K562 (cell line): ENCODE measurements around the gene FAM234A. TPM values are rescaled to one million over a fixed set of nuclear protein-coding genes. Genes with fewer than 3 reads are reported as not detected.

ENCODE experiments used
- ATAC-seq: fragments of 200-7000 bp; cut with Tn5 transposase; 3 replicates; pipeline ENCODE4 v1.9.1; 2020; ENCODE audit warnings: moderate library complexity
- BruUV-seq: library from RNA; stranded (reverse); fragments of 400-500 nt; replicated peaks from 2 replicates; lab custom pipeline; 2021; lab: Mats Ljungman, UMichigan
- CTCF ChIA-PET: fragments of 300-600 bp; formaldehyde crosslinking; extraction: SDS; loops from one replicate; lab custom pipeline; 2021; ENCODE audit warnings: low intra/inter-chr PET ratio; lab: Yijun Ruan, JAX
- POLR2A ChIA-PET: fragments of 300-600, 350-650 bp; sonication (Branson Sonifier 250); formaldehyde crosslinking; extraction: SDS; loops from one replicate; lab custom pipeline; 2021; ENCODE audit warnings: antibody characterized with exemption, inconsistent platforms; lab: Yijun Ruan, JAX
- DNase-seq, 4 experiments: peaks; one replicate each; pipeline versions ENCODE4 v3.0.0 to v3.0.0-alpha.2; 2011 to 2018; ENCODE audit warnings: low spot score in 3 of 4, mixed read lengths in 3 of 4; ENCODE audit errors: extremely low read depth in 1 of 4
- FAIRE-seq: peaks from 2 replicates; lab custom pipeline; 2011; peaks lifted over from hg19 to GRCh38; lab: Jason Lieb, UNC
- H2AFZ ChIP-seq: 2 replicates; pipeline ENCODE4 v1.6.0; 2011; ENCODE audit warnings: low read depth, low read length, control low read depth, inconsistent platforms
- H3K27ac ChIP-seq: fragments of 200-600 bp; 3 replicates; pipeline ENCODE4 v1.8.0; 2011; ENCODE audit warnings: low read depth, mild to moderate bottlenecking, control low read depth, inconsistent platforms, low read length, moderate library complexity, mixed read lengths; ENCODE audit errors: extremely low read depth
- H3K27me3 ChIP-seq, 2 experiments: fragments of 300-600 bp in 1 of 2; 2 replicates in 1 of 2; 3 replicates in 1 of 2; pipeline versions ENCODE4 v1.6.0 to v1.8.0; 2011; ENCODE audit warnings: inconsistent platforms in 2 of 2, low read length in 2 of 2, mild to moderate bottlenecking in 1 of 2, mixed read lengths in 1 of 2, moderate library complexity in 1 of 2; ENCODE audit not compliant: control insufficient read depth in 2 of 2, insufficient read depth in 2 of 2
- H3K36me3 ChIP-seq: fragments of 300-600 bp; 3 replicates; pipeline ENCODE4 v1.8.0; 2011; ENCODE audit warnings: mild to moderate bottlenecking, low read length, inconsistent platforms; ENCODE audit not compliant: control insufficient read depth, insufficient read depth
- H3K4me1 ChIP-seq, 2 experiments: fragments of 200-600 bp in 1 of 2; replicated peaks in 1 of 2; 2 replicates in 1 of 2; 3 replicates in 1 of 2; pipeline versions ENCODE4 v1.5.1 to v1.8.0; 2011; ENCODE audit warnings: inconsistent platforms in 2 of 2, low read length in 2 of 2, mild to moderate bottlenecking in 1 of 2, mixed read lengths in 1 of 2, moderate library complexity in 1 of 2; ENCODE audit not compliant: control insufficient read depth in 2 of 2, insufficient read depth in 2 of 2
- H3K4me2 ChIP-seq: 2 replicates; pipeline ENCODE4 v1.6.1; 2011; ENCODE audit warnings: low read length, control low read depth, inconsistent platforms, mixed read lengths; ENCODE audit not compliant: insufficient read depth
- H3K4me3 ChIP-seq: fragments of 200-600 bp; sonication (generic), shearing (Covaris generic); 2 replicates; pipeline ENCODE4 v1.5.1; 2016; ENCODE audit warnings: control low read depth, inconsistent platforms
- H3K79me2 ChIP-seq: fragments of 200-600 bp; 3 replicates; pipeline ENCODE4 v1.8.0; 2011; ENCODE audit warnings: low read length, inconsistent platforms; ENCODE audit not compliant: control insufficient read depth, insufficient read depth
- H3K9ac ChIP-seq, 2 experiments: 2 replicates each; pipeline versions ENCODE4 v1.6.0 to v1.6.1; 2011; ENCODE audit warnings: low read depth in 2 of 2, low read length in 2 of 2, control low read depth in 1 of 2, inconsistent platforms in 1 of 2, mild to moderate bottlenecking in 1 of 2, mixed read lengths in 1 of 2; ENCODE audit not compliant: insufficient read depth in 1 of 2
- H3K9me1 ChIP-seq: one replicate; pipeline ENCODE4 v1.6.0; 2011; ENCODE audit warnings: inconsistent platforms, mild to moderate bottlenecking, low read length, moderate library complexity; ENCODE audit not compliant: control insufficient read depth, insufficient read depth
- H3K9me3 ChIP-seq: replicated peaks from 2 replicates; pipeline ENCODE4 v1.5.1; 2011; ENCODE audit warnings: low read depth, low read length, inconsistent platforms; ENCODE audit not compliant: control insufficient read depth, insufficient read depth
- H4K20me1 ChIP-seq: replicated peaks from 2 replicates; pipeline ENCODE4 v1.6.1; 2011; ENCODE audit warnings: low read length, inconsistent platforms, mixed read lengths; ENCODE audit not compliant: control insufficient read depth, insufficient read depth
- CSDE1 ChIP-seq, 2 experiments: fragments of 450-650 bp; IDR thresholded peaks; 2 replicates each; pipeline ENCODE4 v1.6.1; 2016; ENCODE audit warnings: mild to moderate bottlenecking in 1 of 2
- CXXC5 ChIP-seq: fragments of 250-450 bp; sonication (Bioruptor Pico); IDR thresholded peaks from 2 replicates; pipeline ENCODE4 v1.8.0; 2022; ENCODE audit warnings: inconsistent platforms, mild to moderate bottlenecking, moderate library complexity
- GTF2E2 ChIP-seq: fragments of 200-800 bp; sonication (Bioruptor generic); IDR thresholded peaks from 2 replicates; pipeline ENCODE4 v1.6.1; 2016; ENCODE audit warnings: missing genetic modification characterization, missing compliant biosample characterization
- HNRNPK ChIP-seq: fragments of 200-400 bp; formaldehyde crosslinking; IDR thresholded peaks from one replicate; pipeline ENCODE4 v1.6.1; 2018; ENCODE audit warnings: mild to moderate bottlenecking, low read depth, low read length; ENCODE audit not compliant: poor library complexity, severe bottlenecking
- PHTF2 ChIP-seq: fragments of 250-450 bp; sonication (Bioruptor Pico); IDR thresholded peaks from 2 replicates; pipeline ENCODE4 v1.5.0; 2021; ENCODE audit warnings: mild to moderate bottlenecking
- RAD21 ChIP-seq, 2 experiments: fragments of 250-450 bp in 1 of 2; fragments of 450-650 bp in 1 of 2; sonication (Bioruptor Pico) in 1 of 2; formaldehyde crosslinking in 1 of 2; IDR thresholded peaks in 1 of 2; conservative IDR thresholded peaks in 1 of 2; 2 replicates each; pipeline versions ENCODE4 v1.4.0 to v1.8.0; 2020 to 2022; ENCODE audit warnings: mild to moderate bottlenecking in 2 of 2, moderate library complexity in 1 of 2
- RBM39 ChIP-seq: fragments of 200-400 bp; formaldehyde crosslinking; optimal IDR thresholded peaks from 2 replicates; pipeline ENCODE3; 2018; ENCODE audit warnings: low read depth, low read length
- ZFX ChIP-seq: sonication (generic); formaldehyde crosslinking; IDR thresholded peaks from 2 replicates; pipeline ENCODE4 v1.8.0; 2022; ENCODE audit warnings: mild to moderate bottlenecking, missing genetic modification reagents, moderate library complexity
- ZNF134 ChIP-seq: fragments of 250-450 bp; sonication (Bioruptor Pico); conservative IDR thresholded peaks from 2 replicates; pipeline ENCODE4 v1.4.0; 2020
- ZNF263 ChIP-seq: sonication (generic); formaldehyde crosslinking; IDR thresholded peaks from 2 replicates; pipeline ENCODE4 v1.8.0; 2022; ENCODE audit warnings: mild to moderate bottlenecking, missing genetic modification reagents, borderline replicate concordance
- WGBS: fragments of 100-300 bp; shearing (Covaris generic); methylation state at CpG from one replicate; pipeline ENCODE4 v1.1.6; 2016; ENCODE audit warnings: low coverage, mixed read lengths; ENCODE audit not compliant: insufficient coverage; ENCODE audit errors: missing lambda C conversion rate; 5-methylcytosine and 5-hydroxymethylcytosine counted together
- in situ Hi-C: fragments of 300-500 bp; cut with MboI; formaldehyde crosslinking; loops from 4 replicates; pipeline ENCODE4 v1.15.0; 2018; ENCODE audit warnings: inconsistent platforms, mixed read lengths
- intact Hi-C: fragments of 100-400 bp; cut with micrococcal nuclease; formaldehyde crosslinking; loops from 2 replicates; pipeline ENCODE4 v1.14.2; 2022
- polyA plus RNA-seq, 8 experiments: library from polyadenylated mRNA; depleted of rRNA in 4 of 8; stranded (reverse) in 5 of 8; unstranded in 3 of 8; fragments of >200 nt; fragmentation: Nextera tagmentation in 2 of 8; fragmentation: Illumina TruSeq in 1 of 8; extraction: Ambion mirVana in 2 of 8; extraction: Trizol in 1 of 8; gene quantifications; 2 replicates each; pipeline versions ENCODE4 v1.2.1 to v1.2.3, GENCODE V29; 2011 to 2014; ENCODE audit warnings: inconsistent platforms in 1 of 8, missing spikeins in 1 of 8
- total RNA-seq, 7 experiments: library from RNA; depleted of rRNA in 6 of 7; stranded (reverse); fragments of >200 nt in 6 of 7; fragmentation: Illumina TruSeq in 2 of 7; extraction: Trizol in 2 of 7; gene quantifications; 2 replicates each; pipeline versions ENCODE4 v1.2.1 to v1.2.3, GENCODE V29; 2011 to 2021; ENCODE audit warnings: low replicate concordance in 1 of 7
- TF ChIP-seq, protein P1 (sequence below): fragments of 250-450 bp; sonication (Bioruptor Pico); IDR thresholded peaks from 2 replicates; pipeline ENCODE4 v1.9.0; 2021; ENCODE audit warnings: mild to moderate bottlenecking, inconsistent platforms
- TF ChIP-seq, protein P2 (sequence below): sonication (generic); formaldehyde crosslinking; IDR thresholded peaks from 2 replicates; pipeline ENCODE4 v1.9.0; 2022; ENCODE audit warnings: mild to moderate bottlenecking, missing genetic modification reagents

Gene FAM234A
- total and polyA plus RNA-seq, 9 of the 15 experiments (the other 6 are each of a cell fraction or from before 2014, with no cell fraction given) = 1.0 to 47.9 (median 15.0) TPM

DNA sequence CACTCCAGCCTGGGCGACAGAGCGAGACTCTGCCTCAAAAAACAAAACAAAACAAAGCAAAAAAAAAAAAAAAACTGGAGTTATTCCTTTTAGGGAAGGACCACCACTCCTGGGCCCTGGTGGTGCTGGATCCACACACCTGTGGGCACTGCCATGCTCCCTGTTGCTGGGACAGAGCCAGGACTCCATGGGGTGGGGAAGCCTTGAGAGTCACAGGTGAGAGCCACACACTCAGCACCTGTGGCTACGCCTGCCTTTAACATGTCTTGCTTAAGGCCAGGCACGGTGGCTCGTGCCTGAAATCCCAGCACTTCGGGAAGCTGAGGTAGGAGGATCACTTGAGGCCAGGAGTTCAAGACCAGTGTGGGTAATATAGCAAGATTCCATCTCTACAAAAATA, 66.6 kb downstream of the FAM234A start (continued):
- TF ChIP-seq, protein P1, sequence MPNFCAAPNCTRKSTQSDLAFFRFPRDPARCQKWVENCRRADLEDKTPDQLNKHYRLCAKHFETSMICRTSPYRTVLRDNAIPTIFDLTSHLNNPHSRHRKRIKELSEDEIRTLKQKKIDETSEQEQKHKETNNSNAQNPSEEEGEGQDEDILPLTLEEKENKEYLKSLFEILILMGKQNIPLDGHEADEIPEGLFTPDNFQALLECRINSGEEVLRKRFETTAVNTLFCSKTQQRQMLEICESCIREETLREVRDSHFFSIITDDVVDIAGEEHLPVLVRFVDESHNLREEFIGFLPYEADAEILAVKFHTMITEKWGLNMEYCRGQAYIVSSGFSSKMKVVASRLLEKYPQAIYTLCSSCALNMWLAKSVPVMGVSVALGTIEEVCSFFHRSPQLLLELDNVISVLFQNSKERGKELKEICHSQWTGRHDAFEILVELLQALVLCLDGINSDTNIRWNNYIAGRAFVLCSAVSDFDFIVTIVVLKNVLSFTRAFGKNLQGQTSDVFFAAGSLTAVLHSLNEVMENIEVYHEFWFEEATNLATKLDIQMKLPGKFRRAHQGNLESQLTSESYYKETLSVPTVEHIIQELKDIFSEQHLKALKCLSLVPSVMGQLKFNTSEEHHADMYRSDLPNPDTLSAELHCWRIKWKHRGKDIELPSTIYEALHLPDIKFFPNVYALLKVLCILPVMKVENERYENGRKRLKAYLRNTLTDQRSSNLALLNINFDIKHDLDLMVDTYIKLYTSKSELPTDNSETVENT (CRISPR knock-in tag) = no peak
- TF ChIP-seq HNRNPK (no peak), PHTF2 (CRISPR knock-in tag) (no peak)
- TF ChIP-seq, protein P2, sequence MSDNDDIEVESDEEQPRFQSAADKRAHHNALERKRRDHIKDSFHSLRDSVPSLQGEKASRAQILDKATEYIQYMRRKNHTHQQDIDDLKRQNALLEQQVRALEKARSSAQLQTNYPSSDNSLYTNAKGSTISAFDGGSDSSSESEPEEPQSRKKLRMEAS (CRISPR knock-in tag) = no peak

DNA sequence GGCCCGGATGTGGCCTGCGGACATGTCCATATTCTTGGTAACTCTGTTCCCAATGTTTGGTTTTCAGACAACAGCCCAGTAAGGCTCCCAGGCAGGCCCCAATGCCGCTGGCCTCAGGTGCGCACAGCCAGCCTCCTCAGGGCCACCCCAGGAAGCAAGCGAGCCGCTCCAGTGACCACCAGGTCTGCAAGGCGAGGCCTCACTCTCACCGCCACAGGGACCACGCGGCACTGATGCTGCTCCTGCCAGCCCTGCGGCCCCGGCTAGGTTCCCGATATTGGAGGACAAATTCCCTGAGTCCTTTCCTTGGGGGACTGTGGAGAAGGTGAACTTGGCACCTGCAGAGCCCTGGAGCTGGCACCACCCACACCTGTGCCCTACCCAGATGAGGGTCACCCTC, 67.3 kb downstream of the FAM234A start:
- no peak for DNase-seq
- ChIA-PET POLR2A (no interaction called here), CTCF (no interaction called here)
- TF ChIP-seq RBM39 (no peak), RAD21 (CRISPR knock-in tag; conservative IDR thresholded peaks at IDR 0.05 in 1 of 2, IDR thresholded peaks at IDR 0.05 in 1 of 2) (no peak), ZNF134 (CRISPR knock-in tag) (no peak), ZNF263 (CRISPR knock-in tag) (no peak), ZFX (CRISPR knock-in tag) (no peak), CXXC5 (CRISPR knock-in tag) (no peak), CSDE1 (IDR thresholded peaks at IDR 0.05) (no peak), GTF2E2 (tag) (no peak)

More for the DNA sequence above, 67.3 kb downstream of the FAM234A start:
- H2AFZ ChIP-seq = no peak overlapping the region
- H3K27ac ChIP-seq = no peak overlapping the region
- ATAC-seq = no peak
- no peaks in the 10 kb centered on the region for H3K9me3 ChIP-seq
- H4K20me1 ChIP-seq = no peaks in the 10 kb centered on the region; the same call in 1 of the 2 replicates
- H3K27me3 ChIP-seq = no peaks in the 10 kb centered on the region
- peaks cover 5% of the 10 kb centered on the region; the same call in 2 of the 3 replicates for H3K79me2 ChIP-seq
- H3K4me2 ChIP-seq = no peak overlapping the region
- H3K4me3 ChIP-seq = no peak overlapping the region
- FAIRE-seq = no peak
- no peak overlapping the region for H3K9ac ChIP-seq
- no TSS peak for BruUV-seq
- in situ Hi-C loops = no loop called here
- WGBS = 93% methylated on average over 9 of the region's 13 CpGs
- H3K36me3 ChIP-seq = peaks cover 54% of the 10 kb centered on the region; the same call in 2 of the 3 replicates
- no peaks in the 10 kb centered on the region for H3K9me1 ChIP-seq
- intact Hi-C loops = no loop called here
- H3K4me1 ChIP-seq = peaks cover 0 to 11% of the 10 kb centered on the region in 2 experiments; a peak in 1 of 5 replicates
